D341Med (cell line): ENCODE results near the gene CCDC120.

Source experiments
- DNase-seq: peaks from one replicate; pipeline ENCODE4 v3.0.0; 2012; ENCODE audit warnings: low spot score

The CCDC120 gene

GRCh38 chrX:49058794-49059193 is at the start of gene CCDC120:
CCDC120 (plus strand) TSS chrX:49058999; CDS start chrX:49062042, 3,043 bp downstream.
- DNase-seq = no peak

- DNase-seq = no peak
Measured at GRCh38 chrX:49019050-49019449, 39.7 kb upstream of the CCDC120 start.

GRCh38 chrX:49019599-49020249 is 39.1 kb upstream of the CCDC120 start:
- no peak for DNase-seq

GRCh38 chrX:49029876-49030275 is 28.9 kb upstream of the CCDC120 start:
- no peak for DNase-seq

GRCh38 chrX:49030283-49030682 is 28.5 kb upstream of the CCDC120 start:
- no peak for DNase-seq

- DNase-seq = no peak
Measured at GRCh38 chrX:49037883-49038475, 20.8 kb upstream of the CCDC120 start.

GRCh38 chrX:49039598-49040375 is 19.0 kb upstream of the CCDC120 start:
- DNase-seq = peak; percentile 61

GRCh38 chrX:49040376-49040955 is 18.3 kb upstream of the CCDC120 start:
- DNase-seq = no peak

- DNase-seq = no peak
Measured at GRCh38 chrX:49041744-49042580, 16.8 kb upstream of the CCDC120 start.

GRCh38 chrX:49042581-49043219 is 16.1 kb upstream of the CCDC120 start:
- DNase-seq = no peak

GRCh38 chrX:49043220-49043986 is 15.4 kb upstream of the CCDC120 start, which contains the start of gene TFE3:
TFE3 (minus strand) TSS chrX:49043357; CDS start chrX:49043226, 131 bp downstream.
- DNase-seq = peak; percentile 88

- no peak for DNase-seq
Measured at GRCh38 chrX:49043987-49044281, 14.9 kb upstream of the CCDC120 start.

GRCh38 chrX:49053223-49054072 is 5.4 kb upstream of the CCDC120 start:
- peak; percentile 90 for DNase-seq

GRCh38 chrX:49054073-49054762 is 4.6 kb upstream of the CCDC120 start:
- no peak for DNase-seq

- no peak for DNase-seq
Measured at GRCh38 chrX:49059201-49059600, 402 bp downstream of the CCDC120 start.

GRCh38 chrX:49059681-49060085 is 884 bp downstream of the CCDC120 start:
- no peak for DNase-seq

GRCh38 chrX:49060914-49061313 is 2.1 kb downstream of the CCDC120 start:
- DNase-seq = no peak

GRCh38 chrX:49061490-49061889 is 2.7 kb downstream of the CCDC120 start:
- no peak for DNase-seq

GRCh38 chrX:49061916-49062315 is 3.1 kb downstream of the CCDC120 start:
- DNase-seq = no peak
